Osteocyte (in vitro differentiated cells): ENCODE results near the gene ENTHD1. TPM values are rescaled to one million over a fixed set of nuclear protein-coding genes. Genes with fewer than 3 reads are reported as not detected.

ENCODE experiments used
- DNase-seq: peaks from one replicate; pipeline ENCODE4 v3.0.0; 2021; ENCODE audit warnings: mixed read lengths; ENCODE audit not compliant: unreplicated experiment; ENCODE audit errors: extremely low spot score
- H3K27ac Mint-ChIP-seq: one replicate; pipeline ENCODE4 v1.8.0; 2021; ENCODE audit warnings: mild to moderate bottlenecking, mixed read lengths; ENCODE audit not compliant: unreplicated experiment
- H3K27me3 Mint-ChIP-seq: one replicate; pipeline ENCODE4 v1.8.0; 2021; ENCODE audit warnings: mixed read lengths; ENCODE audit not compliant: unreplicated experiment
- H3K36me3 Mint-ChIP-seq: one replicate; pipeline ENCODE4 v1.8.0; 2021; ENCODE audit warnings: mixed read lengths; ENCODE audit not compliant: unreplicated experiment
- H3K4me1 Mint-ChIP-seq: one replicate; pipeline ENCODE4 v1.8.0; 2021; ENCODE audit warnings: mixed read lengths; ENCODE audit not compliant: unreplicated experiment
- H3K4me3 Mint-ChIP-seq: one replicate; pipeline ENCODE4 v1.8.0; 2021; ENCODE audit warnings: mild to moderate bottlenecking, moderate library complexity, mixed read lengths; ENCODE audit not compliant: unreplicated experiment
- H3K9me3 Mint-ChIP-seq: one replicate; pipeline ENCODE4 v1.8.0; 2021; ENCODE audit warnings: mixed read lengths; ENCODE audit not compliant: unreplicated experiment
- total RNA-seq: library from RNA; stranded (reverse); gene quantifications from 2 replicates; pipeline ENCODE4 v1.2.1, GENCODE V29; 2021
- TF ChIP-seq, protein P1 (sequence below): fragments of 200-600 bp; sonication (generic); IDR thresholded peaks from 2 replicates; pipeline ENCODE4 v1.5.0; 2021; ENCODE audit warnings: antibody characterized with exemption, mild to moderate bottlenecking, moderate library complexity

ENTHD1 gene
- total RNA-seq, 1 donor from 2014 or later: not detected

DNA sequence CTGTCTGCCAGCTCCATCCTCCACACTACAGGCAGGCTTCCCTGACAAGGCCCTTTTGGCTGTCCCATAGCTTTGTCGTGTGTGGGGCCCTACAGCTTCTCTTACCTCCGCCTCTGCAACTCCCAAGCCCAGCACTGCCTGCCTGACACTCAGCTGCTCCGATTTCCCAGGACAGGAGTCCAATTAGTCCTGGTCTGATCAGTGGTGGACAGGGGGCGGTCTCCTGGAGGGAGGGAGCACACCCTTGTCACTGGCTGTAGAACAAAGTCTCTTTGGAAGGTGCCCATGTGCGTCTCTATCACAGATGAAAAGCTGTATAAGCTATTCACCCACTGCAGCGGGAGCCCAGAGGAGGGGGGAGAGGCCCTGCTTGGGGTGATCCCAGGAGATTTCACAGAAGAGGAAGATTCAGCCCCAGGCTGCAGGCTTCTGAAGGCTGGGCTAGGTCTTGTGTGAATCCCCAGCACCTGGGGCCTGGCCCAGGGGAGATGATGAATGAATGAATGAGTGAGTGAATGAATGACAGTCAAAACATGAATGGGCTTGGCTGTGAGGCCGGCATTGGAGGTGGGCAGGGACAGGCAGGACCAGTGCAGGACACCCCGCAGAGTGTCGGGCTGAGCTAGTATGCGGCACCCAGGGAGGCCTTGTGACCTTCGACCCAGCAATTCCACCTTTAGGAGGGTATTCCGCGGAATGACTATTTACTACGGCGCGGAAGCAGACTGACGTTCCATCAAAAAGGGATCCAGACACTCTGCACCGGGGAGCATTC, 180.6 kb downstream of the ENTHD1 start:
- no peaks in the 10 kb centered on the region for H3K9me3 Mint-ChIP-seq
- H3K27me3 Mint-ChIP-seq: peaks cover 51% of the 10 kb centered on the region
- no peaks in the 10 kb centered on the region for H3K36me3 Mint-ChIP-seq
- no peak overlapping the region for H3K27ac Mint-ChIP-seq
- H3K4me3 Mint-ChIP-seq: no peak overlapping the region
- no peak for DNase-seq
- no peaks in the 10 kb centered on the region for H3K4me1 Mint-ChIP-seq
- TF ChIP-seq, protein P1, sequence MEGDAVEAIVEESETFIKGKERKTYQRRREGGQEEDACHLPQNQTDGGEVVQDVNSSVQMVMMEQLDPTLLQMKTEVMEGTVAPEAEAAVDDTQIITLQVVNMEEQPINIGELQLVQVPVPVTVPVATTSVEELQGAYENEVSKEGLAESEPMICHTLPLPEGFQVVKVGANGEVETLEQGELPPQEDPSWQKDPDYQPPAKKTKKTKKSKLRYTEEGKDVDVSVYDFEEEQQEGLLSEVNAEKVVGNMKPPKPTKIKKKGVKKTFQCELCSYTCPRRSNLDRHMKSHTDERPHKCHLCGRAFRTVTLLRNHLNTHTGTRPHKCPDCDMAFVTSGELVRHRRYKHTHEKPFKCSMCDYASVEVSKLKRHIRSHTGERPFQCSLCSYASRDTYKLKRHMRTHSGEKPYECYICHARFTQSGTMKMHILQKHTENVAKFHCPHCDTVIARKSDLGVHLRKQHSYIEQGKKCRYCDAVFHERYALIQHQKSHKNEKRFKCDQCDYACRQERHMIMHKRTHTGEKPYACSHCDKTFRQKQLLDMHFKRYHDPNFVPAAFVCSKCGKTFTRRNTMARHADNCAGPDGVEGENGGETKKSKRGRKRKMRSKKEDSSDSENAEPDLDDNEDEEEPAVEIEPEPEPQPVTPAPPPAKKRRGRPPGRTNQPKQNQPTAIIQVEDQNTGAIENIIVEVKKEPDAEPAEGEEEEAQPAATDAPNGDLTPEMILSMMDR: no peak

DNA sequence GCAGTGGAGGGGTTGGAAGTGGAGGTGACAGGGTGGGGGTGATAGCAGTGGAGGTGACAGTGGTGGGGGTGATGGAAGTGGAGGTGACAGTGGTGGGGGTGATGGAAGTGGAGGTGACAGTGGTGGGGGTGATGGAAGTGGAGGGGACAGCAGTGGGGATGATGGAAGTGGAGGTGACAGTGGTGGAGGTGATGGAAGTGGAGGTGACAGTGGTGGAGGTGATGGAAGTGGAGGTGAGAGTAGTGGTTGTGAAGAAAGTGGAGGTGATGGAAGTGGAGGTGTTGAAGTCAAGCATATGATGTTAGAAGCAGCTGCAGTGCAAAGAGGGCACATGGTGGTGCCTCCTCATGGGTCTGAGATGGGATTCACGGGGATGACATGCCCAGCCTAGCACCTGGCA, 181.5 kb downstream of the ENTHD1 start:
- Mint-ChIP-seq H3K27ac (no peak overlapping the region), H3K27me3 (peaks cover 45% of the 10 kb centered on the region), H3K9me3 (no peaks in the 10 kb centered on the region), H3K4me3 (no peak overlapping the region), H3K36me3 (no peaks in the 10 kb centered on the region), H3K4me1 (no peaks in the 10 kb centered on the region)
- TF ChIP-seq, protein P1: no peak
- no peak for DNase-seq

DNA sequence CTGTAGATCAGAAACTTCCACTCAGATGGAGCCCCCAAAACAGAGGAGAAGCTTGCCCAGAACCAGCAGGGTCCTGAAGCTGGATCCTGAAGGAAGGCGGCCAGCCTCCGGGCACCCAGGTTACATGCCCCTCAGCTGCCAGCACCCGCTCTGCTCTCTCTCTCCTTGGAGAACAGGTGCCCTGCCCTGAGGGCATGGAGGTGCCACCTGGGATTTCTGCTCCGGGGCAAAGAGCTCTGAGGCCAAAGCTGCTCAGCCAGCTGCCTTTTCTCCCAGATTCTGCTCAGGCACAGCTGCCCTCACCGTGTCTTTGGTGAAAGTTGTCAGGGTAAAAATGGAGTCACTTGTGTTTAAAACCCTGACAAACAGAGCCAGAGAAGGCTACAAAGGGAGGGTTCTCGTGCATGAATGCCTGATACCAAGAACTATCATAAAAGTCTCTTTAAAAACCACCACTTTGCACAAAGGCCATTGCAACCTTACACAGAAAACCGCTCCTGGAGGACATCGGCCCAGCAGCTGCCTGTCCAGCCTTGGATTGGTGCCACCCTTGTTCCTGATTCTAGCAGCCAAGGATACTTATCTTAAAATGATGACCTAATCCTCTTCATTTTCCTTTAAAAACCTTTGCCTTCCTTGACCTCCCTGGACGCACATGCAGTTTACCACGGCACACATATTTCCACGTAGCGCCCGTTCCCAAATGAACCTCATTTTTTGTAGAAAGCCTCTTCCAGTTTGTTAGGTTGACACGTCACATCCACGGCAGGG, 183.0 kb downstream of the ENTHD1 start:
- no peak overlapping the region for H3K27ac Mint-ChIP-seq

DNA sequence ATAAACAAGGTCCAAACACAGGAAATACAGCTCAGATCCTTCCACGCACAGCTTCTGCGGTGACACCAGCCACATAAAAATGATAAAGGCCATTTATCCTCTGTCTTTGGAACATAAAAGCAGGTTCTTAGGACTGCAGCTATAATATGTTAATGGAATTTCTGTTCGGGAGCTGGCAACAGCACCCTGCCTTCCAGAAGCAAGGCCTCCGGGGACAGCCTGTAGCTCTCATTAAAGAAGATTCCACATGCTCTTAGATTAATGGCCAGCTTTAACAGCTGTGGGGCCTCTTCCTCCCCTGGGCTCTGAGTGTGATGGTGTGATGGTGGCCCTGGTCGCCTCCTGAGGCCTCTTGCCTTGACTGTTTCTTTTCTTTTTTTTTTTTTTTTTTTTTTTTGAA, 185.7 kb downstream of the ENTHD1 start:
- Mint-ChIP-seq H3K27ac (no peak overlapping the region), H3K4me1 (no peaks in the 10 kb centered on the region), H3K36me3 (no peaks in the 10 kb centered on the region), H3K27me3 (peaks cover 35% of the 10 kb centered on the region), H3K4me3 (no peak overlapping the region), H3K9me3 (no peaks in the 10 kb centered on the region)
- no peak for DNase-seq
- TF ChIP-seq, protein P1: no peak

More for the DNA sequence above, 183.0 kb downstream of the ENTHD1 start:
- TF ChIP-seq, protein P1: no peak
- H3K4me3 Mint-ChIP-seq: no peak overlapping the region
- H3K4me1 Mint-ChIP-seq: no peaks in the 10 kb centered on the region
- H3K27me3 Mint-ChIP-seq: peaks cover 42% of the 10 kb centered on the region
- no peaks in the 10 kb centered on the region for H3K36me3 Mint-ChIP-seq
- no peaks in the 10 kb centered on the region for H3K9me3 Mint-ChIP-seq
- DNase-seq: no peak

DNA sequence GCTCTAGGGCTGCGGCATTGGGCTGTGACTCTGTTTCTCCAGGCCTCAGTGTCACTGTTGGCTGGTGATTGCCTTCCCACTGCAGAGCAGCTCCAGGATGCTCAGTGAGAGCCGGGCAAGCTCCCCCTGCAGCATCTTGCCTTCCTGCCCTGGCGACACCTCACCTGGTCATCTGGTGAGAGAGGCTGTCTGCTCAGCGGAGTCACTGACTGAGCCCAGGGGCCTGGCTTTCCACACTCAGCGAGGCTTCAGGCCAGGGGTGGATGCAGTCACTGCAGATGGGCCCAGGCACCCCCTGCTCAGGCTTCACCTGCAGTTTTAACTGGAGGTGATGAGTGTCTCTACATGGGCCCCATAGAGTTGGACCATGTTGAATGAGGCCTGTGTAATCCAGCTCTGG, 186.2 kb downstream of the ENTHD1 start:
- Mint-ChIP-seq H3K4me3 (no peak overlapping the region), H3K27ac (no peak overlapping the region), H3K27me3 (peaks cover 34% of the 10 kb centered on the region), H3K36me3 (no peaks in the 10 kb centered on the region), H3K4me1 (no peaks in the 10 kb centered on the region), H3K9me3 (no peaks in the 10 kb centered on the region)
- DNase-seq: no peak
- TF ChIP-seq, protein P1: no peak
